Prostate gland (tissue), 2 donors: Measurements from ENCODE around the gene SPEN. TPM values are rescaled to one million over a fixed set of nuclear protein-coding genes. Genes with fewer than 3 reads are reported as not detected.

Source experiments
- DNase-seq: peaks from one replicate; pipeline ENCODE4 v3.0.0-alpha.2; 2019; ENCODE audit warnings: low spot score
- H3K27ac ChIP-seq, 2 donors: fragments of 200-600 bp; sonication (generic); 2 replicates each; pipeline ENCODE4 v1.5.1; 2017 to 2019
- H3K27me3 ChIP-seq: fragments of 200-600 bp; sonication (generic); replicated peaks from 2 replicates; pipeline ENCODE4 v1.5.1; 2019; ENCODE audit not compliant: insufficient read depth
- H3K36me3 ChIP-seq, 2 donors: fragments of 200-600 bp; sonication (generic); 1 replicate in 1 of 2; 2 replicates in 1 of 2; pipeline versions ENCODE4 v1.5.1 to v1.8.1; 2017 to 2019
- H3K4me1 ChIP-seq: fragments of 200-600 bp; sonication (generic); replicated peaks from 2 replicates; pipeline ENCODE4 v1.5.1; 2019
- H3K4me3 ChIP-seq, 2 donors: fragments of 200-600 bp; sonication (generic); 2 replicates each; pipeline ENCODE4 v1.5.1; 2017 to 2019
- H3K9me3 ChIP-seq: fragments of 200-600 bp; sonication (generic); 2 replicates; pipeline ENCODE4 v1.5.1; 2017
- CTCF ChIP-seq, 4 experiments: fragments of 200-600 bp in 2 of 4; fragments of 450-650 bp in 2 of 4; sonication (generic) in 2 of 4; IDR thresholded peaks; 1 replicate in 3 of 4; 2 replicates in 1 of 4; pipeline ENCODE4 v1.5.1; 2016 to 2019; ENCODE audit warnings: antibody characterized with exemption in 4 of 4, mild to moderate bottlenecking in 2 of 4, moderate library complexity in 2 of 4
- POLR2A ChIP-seq: fragments of 450-650 bp; IDR thresholded peaks from one replicate; pipeline ENCODE4 v1.6.1; 2016; ENCODE audit warnings: antibody characterized with exemption, mild to moderate bottlenecking
- POLR2AphosphoS5 ChIP-seq: sonication (generic); formaldehyde crosslinking; IDR thresholded peaks from one replicate; pipeline ENCODE4 v1.6.1; 2017; ENCODE audit warnings: antibody characterized with exemption
- WGBS: methylation state at CpG from one replicate; pipeline ENCODE4 v1.1.5; 2018; 5-methylcytosine and 5-hydroxymethylcytosine counted together
- intact Hi-C: fragments of 100-400 bp; cut with DNase I; formaldehyde crosslinking; loops from one replicate; pipeline ENCODE4 v1.14.2; 2022
- total RNA-seq, 2 donors: library from RNA; depleted of rRNA; stranded (reverse); fragments of >200 nt; gene quantifications; one replicate each; pipeline ENCODE4 v1.1.0, GENCODE V29; 2016

SPEN gene
- total RNA-seq = 10 to 100 TPM; 31.9 to 48.3 TPM

GRCh38 chr1:15847100-15847892, at the start of gene SPEN:
Gene SPEN (plus strand): TSS chr1:15847707. CDS start chr1:15848068, 361 bp downstream.
- Histone ChIP-seq H3K36me3 (no peaks in the 10 kb centered on the region), H3K27me3 (no peaks in the 10 kb centered on the region), H3K9me3 (no peaks in the 10 kb centered on the region), H3K27ac (peak within 1 kb of the TSS; percentile 96 to 98), H3K4me3 (peak within 1 kb of the TSS; percentile 87 to 93), H3K4me1 (no peaks in the 10 kb centered on the region)
- under 1% methylated on average over 26 of the region's 86 CpGs for WGBS
- intact Hi-C loops = loop anchor here (5.0 kb wide), 2 partner anchors 40 to 105 kb away; no protein-coding TSS in a partner anchor
- peak; percentile 96 for DNase-seq
- TF ChIP-seq CTCF (IDR thresholded peaks at IDR 0.05) (peak in 2 of 4 experiments; percentile 41 to 46), POLR2AphosphoS5 (peak; percentile 92), POLR2A (peak; percentile 81)

GRCh38 chr1:15799004-15799867, 48.3 kb upstream of the SPEN start:
- peak; percentile 15 for TF ChIP-seq POLR2AphosphoS5
- no peak for TF ChIP-seq POLR2A
- no peak for TF ChIP-seq CTCF (IDR thresholded peaks at IDR 0.05)
- Histone ChIP-seq H3K4me1 (peaks cover 25% of the 10 kb centered on the region), H3K9me3 (no peaks in the 10 kb centered on the region), H3K36me3 (no peaks in the 10 kb centered on the region), H3K4me3 (no peak overlapping the region), H3K27ac (peak overlapping the region; percentile 56 to 60), H3K27me3 (no peaks in the 10 kb centered on the region)
- intact Hi-C loops = no loop called here
- 21% methylated on average over 9 of the region's 9 CpGs for WGBS
- peak; percentile 65 for DNase-seq

GRCh38 chr1:15799928-15800835, 47.3 kb upstream of the SPEN start:
- intact Hi-C loops = no loop called here
- Histone ChIP-seq H3K27me3 (no peaks in the 10 kb centered on the region), H3K9me3 (no peaks in the 10 kb centered on the region), H3K27ac (peak overlapping the region; percentile 56 to 60), H3K4me3 (no peak overlapping the region), H3K4me1 (peaks cover 25% of the 10 kb centered on the region), H3K36me3 (no peaks in the 10 kb centered on the region)
- peak; percentile 58 for DNase-seq
- WGBS = 22% methylated on average over 22 of the region's 22 CpGs
- TF ChIP-seq POLR2A (no peak), POLR2AphosphoS5 (peak; percentile 62), CTCF (IDR thresholded peaks at IDR 0.05) (peak in 1 of 4 experiments; percentile 4)

- intact Hi-C loops = no loop called here
- Histone ChIP-seq H3K4me1 (peaks cover 16% of the 10 kb centered on the region), H3K27me3 (no peaks in the 10 kb centered on the region), H3K36me3 (no peaks in the 10 kb centered on the region), H3K27ac (no peak overlapping the region), H3K4me3 (no peak overlapping the region), H3K9me3 (no peaks in the 10 kb centered on the region)
- 84% methylated on average over 17 of the region's 17 CpGs for WGBS
- TF ChIP-seq POLR2AphosphoS5 = no peak
- TF ChIP-seq POLR2A = no peak
- no peak for TF ChIP-seq CTCF (IDR thresholded peaks at IDR 0.05)
- DNase-seq = no peak
Measured at GRCh38 chr1:15802234-15802965, 45.1 kb upstream of the SPEN start.
